Cardiac muscle cell (in vitro differentiated cells and primary cell): Measurements from ENCODE around the gene TCHP. TPM values are rescaled to one million over a fixed set of nuclear protein-coding genes. Genes with fewer than 3 reads are reported as not detected.
A peak's percentile ranks its signal among the peaks of the same experiment; 100 is the strongest.

ENCODE experiments used
- DNase-seq, 2 donors: peaks; one replicate each; pipeline versions ENCODE4 v3.0.0 to v3.0.0-alpha.2; 2010 to 2017; ENCODE audit warnings: low read depth in 1 of 2, low spot score in 1 of 2
- H3K27ac ChIP-seq: fragments of 200-600 bp; sonication (generic); 2 replicates; pipeline ENCODE4 v1.5.1; 2016
- H3K27me3 ChIP-seq: fragments of 200-600 bp; sonication (generic); 2 replicates; pipeline ENCODE4 v1.6.0; 2016; ENCODE audit warnings: control low read depth
- H3K36me3 ChIP-seq: fragments of 200-600 bp; sonication (generic); 2 replicates; pipeline ENCODE4 v1.5.1; 2016; ENCODE audit warnings: control low read depth
- H3K4me1 ChIP-seq: fragments of 200-600 bp; sonication (generic); 2 replicates; pipeline ENCODE4 v1.8.1; 2017; ENCODE audit warnings: low read depth, mild to moderate bottlenecking, mixed run types
- H3K4me3 ChIP-seq: fragments of 200-600 bp; sonication (generic); 2 replicates; pipeline ENCODE4 v1.5.1; 2016; ENCODE audit warnings: mild to moderate bottlenecking
- H3K9me3 ChIP-seq: fragments of 200-600 bp; sonication (generic); 2 replicates; pipeline ENCODE4 v1.5.1; 2017; ENCODE audit warnings: low read depth, mild to moderate bottlenecking, control low read depth
- CTCF ChIP-seq: IDR thresholded peaks from 2 replicates; pipeline ENCODE4 v1.5.1; 2012; ENCODE audit warnings: low read depth, mild to moderate bottlenecking, low read length
- polyA plus RNA-seq: library from polyadenylated mRNA; unstranded; fragments of >200 nt; fragmentation: Nextera tagmentation; extraction: Ambion mirVana; gene quantifications from 2 replicates; pipeline ENCODE4 v1.2.1, GENCODE V29; 2016
- total RNA-seq: library from RNA; depleted of rRNA; stranded (reverse); fragments of >200 nt; gene quantifications from 2 replicates; pipeline ENCODE4 v1.2.3, GENCODE V29; 2016

Gene TCHP
- total and polyA plus RNA-seq, 2 experiments from 2014 or later, result 21.5 to 23.7 TPM

- H3K4me3 ChIP-seq, result no peak overlapping the region
- H3K4me1 ChIP-seq, result no peaks in the 10 kb centered on the region
- no peak for TF ChIP-seq CTCF
- no peaks in the 10 kb centered on the region for H3K9me3 ChIP-seq
- H3K27ac ChIP-seq, result no peak overlapping the region
- H3K27me3 ChIP-seq, result no peaks in the 10 kb centered on the region
- no peak for DNase-seq
- peaks cover 25% of the 10 kb centered on the region for H3K36me3 ChIP-seq
These were observed 59.5 kb downstream of the TCHP start for GRCh38 chr12:109959411-109960093.

GRCh38 chr12:109961201-109961600, 61.1 kb downstream of the TCHP start:
- H3K27me3 ChIP-seq, result no peaks in the 10 kb centered on the region
- peaks cover 28% of the 10 kb centered on the region for H3K36me3 ChIP-seq
- H3K27ac ChIP-seq, result peak overlapping the region; percentile 13
- DNase-seq, result peak in 1 of 2 donors; percentile 30
- H3K4me3 ChIP-seq, result no peak overlapping the region
- H3K9me3 ChIP-seq, result no peaks in the 10 kb centered on the region
- H3K4me1 ChIP-seq, result no peaks in the 10 kb centered on the region
- no peak for TF ChIP-seq CTCF

- Histone ChIP-seq H3K36me3 (peaks cover 28% of the 10 kb centered on the region), H3K4me1 (no peaks in the 10 kb centered on the region), H3K9me3 (no peaks in the 10 kb centered on the region), H3K4me3 (no peak overlapping the region), H3K27ac (peak overlapping the region; percentile 13), H3K27me3 (no peaks in the 10 kb centered on the region)
- no peak for TF ChIP-seq CTCF
- DNase-seq, result no peak
These were observed 61.5 kb downstream of the TCHP start for GRCh38 chr12:109961612-109962011.

- Histone ChIP-seq H3K27ac (no peak overlapping the region), H3K4me1 (no peaks in the 10 kb centered on the region), H3K9me3 (no peaks in the 10 kb centered on the region), H3K27me3 (no peaks in the 10 kb centered on the region), H3K36me3 (peaks cover 35% of the 10 kb centered on the region), H3K4me3 (no peak overlapping the region)
- no peak for TF ChIP-seq CTCF
- no peak for DNase-seq
These were observed 62.3 kb downstream of the TCHP start for GRCh38 chr12:109962398-109962797.

GRCh38 chr12:109963330-109963729, 63.3 kb downstream of the TCHP start:
- no peak for DNase-seq
- H3K36me3 ChIP-seq, result peaks cover 33% of the 10 kb centered on the region
- no peaks in the 10 kb centered on the region for H3K27me3 ChIP-seq
- H3K9me3 ChIP-seq, result no peaks in the 10 kb centered on the region
- no peak for TF ChIP-seq CTCF
- no peaks in the 10 kb centered on the region for H3K4me1 ChIP-seq
- H3K4me3 ChIP-seq, result no peak overlapping the region
- no peak overlapping the region for H3K27ac ChIP-seq
